HG03175 (cell line): ENCODE data around the gene FAM180B.
A peak's percentile ranks its signal among the peaks of the same experiment; 100 is the strongest.

ENCODE experiments used
- ATAC-seq: cut with Tn5 transposase; IDR thresholded peaks from one replicate; pipeline ENCODE4 v1.9.1; 2021; ENCODE audit warnings: mild to moderate bottlenecking, moderate library complexity; ENCODE audit not compliant: unreplicated experiment

The FAM180B gene

DNA sequence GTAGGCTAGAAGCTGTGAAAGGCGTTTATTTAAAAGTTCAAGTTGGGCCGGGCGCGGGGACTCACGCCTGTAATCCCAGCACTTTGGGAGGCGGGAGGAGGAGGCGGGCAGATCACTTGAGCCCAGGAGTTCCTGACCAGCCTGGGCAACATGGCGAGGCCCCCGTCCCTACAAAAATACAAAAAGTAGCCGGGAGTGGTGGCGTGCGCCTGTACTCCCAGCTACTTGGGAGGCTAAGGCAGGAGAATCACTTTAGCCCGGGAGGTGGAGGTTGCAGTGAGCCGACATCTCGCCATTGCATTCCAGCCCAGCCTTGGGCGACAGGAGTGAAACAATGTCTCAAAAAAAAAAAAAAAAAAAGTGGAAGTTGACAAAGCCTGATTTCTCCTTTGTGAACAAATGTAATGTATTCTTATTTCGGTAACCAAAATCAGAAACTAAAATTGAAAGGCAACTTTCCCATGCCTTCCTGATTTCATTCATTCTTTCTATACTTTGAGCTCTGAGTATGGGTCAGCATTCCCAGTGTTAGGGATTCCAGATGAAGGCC lies 20.3 kb upstream of the FAM180B start:
- peak; percentile 18 for ATAC-seq

DNA sequence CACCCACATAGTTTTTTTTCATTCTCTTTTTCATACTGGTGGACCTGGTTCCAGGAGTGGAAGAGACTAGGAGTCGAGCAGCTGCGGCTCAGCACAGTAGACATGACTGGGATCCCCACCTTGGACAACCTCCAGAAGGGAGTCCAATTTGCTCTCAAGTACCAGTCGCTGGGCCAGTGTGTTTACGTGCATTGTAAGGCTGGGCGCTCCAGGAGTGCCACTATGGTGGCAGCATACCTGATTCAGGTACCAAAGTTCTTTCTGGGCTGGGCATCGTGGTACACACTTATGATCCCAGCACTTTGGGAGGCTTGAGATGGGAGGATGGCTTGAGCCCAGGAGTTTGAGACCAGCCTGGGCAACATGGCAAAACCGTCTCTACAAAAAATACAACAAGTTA lies 16.8 kb upstream of the FAM180B start:
- no peak for ATAC-seq

DNA sequence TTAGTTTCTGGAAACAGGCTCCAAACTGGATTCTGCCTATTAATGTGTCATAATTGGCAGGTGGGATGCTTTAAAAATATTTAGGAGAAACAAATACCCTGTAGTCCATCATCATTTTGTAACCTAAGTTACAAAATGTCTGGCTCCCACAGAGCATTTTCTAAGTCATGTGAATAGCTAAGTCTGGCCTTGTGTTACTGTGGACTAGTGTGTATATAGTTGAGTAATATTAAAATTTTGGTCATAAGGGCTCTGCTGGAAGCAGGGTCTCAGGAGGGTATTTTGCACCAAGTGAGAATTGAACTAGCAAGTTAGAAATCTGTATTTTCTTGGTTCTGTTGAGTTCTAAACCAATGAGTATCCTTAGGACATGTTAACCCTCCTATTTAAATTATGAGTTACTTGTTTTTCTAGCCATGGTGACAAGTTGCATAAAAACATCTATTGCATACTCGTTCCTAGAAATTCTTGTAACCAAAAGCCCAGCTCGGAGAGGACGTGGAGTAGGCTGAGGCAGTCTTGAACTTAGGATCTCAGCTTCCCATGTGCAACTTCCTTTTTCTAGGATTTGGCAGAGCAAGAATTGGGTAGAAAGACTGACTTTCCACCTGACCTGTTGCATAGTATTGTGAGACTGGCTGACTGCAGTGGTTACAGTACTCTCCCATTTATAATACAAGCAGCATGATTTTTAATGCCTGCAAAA lies 15.7 kb upstream of the FAM180B start:
- ATAC-seq, result no peak

DNA sequence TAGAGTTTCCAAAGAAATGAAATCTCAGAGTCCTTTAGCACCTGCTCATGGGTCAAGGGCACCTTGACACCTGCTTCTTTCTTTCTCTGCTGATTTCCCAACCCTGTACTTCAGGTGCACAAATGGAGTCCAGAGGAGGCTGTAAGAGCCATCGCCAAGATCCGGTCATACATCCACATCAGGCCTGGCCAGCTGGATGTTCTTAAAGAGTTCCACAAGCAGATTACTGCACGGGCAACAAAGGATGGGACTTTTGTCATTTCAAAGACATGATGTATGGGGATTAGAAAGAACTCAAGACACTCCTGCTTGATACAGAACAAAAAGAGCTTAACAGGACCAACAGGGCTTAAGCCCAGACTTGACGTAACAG lies 15.1 kb upstream of the FAM180B start:
- no peak for ATAC-seq

DNA sequence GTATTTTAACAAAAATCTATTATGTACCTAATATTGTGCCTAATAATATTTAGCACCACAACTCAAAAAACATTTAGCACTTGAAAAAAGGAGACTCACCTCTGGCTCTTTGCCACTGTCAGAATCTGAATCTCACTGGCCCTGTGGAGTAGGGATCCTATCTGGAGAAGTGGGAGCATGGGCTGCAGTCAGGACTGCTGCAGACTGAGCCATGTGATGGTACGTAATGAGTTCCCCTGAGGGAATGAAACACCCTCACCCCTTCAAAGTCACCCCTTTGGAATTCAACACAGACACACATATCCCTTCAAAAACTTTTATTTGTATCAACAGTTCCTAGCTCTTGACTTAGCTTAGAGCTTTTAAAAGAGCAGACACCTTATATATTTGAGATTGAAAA lies 14.6 kb upstream of the FAM180B start:
- no peak for ATAC-seq

DNA sequence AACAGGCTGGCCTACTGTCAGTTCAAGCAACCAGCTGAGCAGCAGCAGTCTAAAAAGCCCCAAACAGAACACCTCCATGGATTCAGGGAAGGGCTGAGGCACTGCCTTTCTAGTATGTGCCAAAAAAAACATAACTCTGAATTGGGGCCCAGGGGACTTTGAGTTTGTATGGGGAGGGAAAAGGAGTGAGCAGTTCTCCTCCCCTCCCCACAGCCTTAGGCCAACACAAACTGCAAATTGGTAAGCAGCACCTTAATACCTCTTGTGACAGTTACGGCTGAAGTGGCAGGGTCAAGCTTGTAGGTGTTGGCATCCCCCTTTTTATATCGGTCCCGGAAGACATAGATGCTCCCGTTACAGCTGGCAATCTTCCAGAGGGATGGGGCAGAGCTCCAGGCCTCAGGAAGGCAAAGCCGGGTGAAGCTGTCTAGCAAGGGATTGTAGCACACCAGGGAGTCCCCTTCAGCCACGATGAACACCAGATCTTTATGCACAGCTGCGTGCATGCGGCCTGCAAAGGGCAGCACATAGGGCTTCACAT lies 13.7 kb upstream of the FAM180B start:
- ATAC-seq, result no peak

DNA sequence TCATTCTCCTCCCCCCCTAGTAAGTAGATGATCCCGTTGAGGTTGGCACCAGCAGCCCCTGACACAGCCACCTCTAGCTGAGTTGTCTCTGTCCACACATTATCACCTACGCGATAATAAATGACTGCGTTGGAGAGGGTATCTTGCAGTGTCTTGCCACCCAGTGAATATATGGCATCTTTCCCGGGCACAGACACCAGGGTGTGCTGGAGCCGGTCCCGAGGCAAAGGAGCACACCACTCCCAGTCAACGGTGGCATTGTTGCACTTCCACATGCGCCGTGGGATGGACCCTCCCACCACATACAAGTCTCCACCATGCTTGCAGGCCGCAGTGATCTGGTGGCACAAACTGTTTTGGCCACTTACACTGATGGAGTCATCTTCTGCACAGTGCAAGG lies 13.2 kb upstream of the FAM180B start:
- ATAC-seq, result no peak

DNA sequence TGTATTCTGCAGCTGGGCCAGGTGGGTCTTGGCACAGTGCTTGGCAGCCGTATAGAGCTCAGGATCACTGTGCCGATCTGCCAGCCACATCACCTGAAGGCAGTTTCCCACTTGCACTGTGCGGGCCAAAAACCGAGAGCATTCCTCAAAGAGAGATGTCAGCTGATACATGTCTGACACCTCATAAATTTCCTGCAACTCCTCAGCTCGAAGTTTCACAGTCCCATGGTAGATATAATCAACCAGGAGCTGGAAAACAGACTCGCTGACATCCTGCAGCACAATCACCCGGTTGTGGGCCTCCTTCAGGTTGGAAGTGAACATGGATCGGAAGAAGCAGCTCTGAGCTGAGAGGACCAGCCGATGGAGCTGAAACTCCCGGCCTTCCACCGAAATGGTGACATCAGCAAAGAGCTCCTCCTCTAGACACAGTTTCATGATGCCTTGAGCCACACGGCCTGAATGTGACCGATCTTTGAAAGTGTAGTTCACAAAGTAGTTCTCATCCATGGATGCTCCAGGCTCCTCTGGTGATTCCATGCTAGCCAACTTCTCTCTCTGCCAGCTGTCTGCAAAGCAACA lies 8.9 kb upstream of the FAM180B start:
- ATAC-seq, result no peak

DNA sequence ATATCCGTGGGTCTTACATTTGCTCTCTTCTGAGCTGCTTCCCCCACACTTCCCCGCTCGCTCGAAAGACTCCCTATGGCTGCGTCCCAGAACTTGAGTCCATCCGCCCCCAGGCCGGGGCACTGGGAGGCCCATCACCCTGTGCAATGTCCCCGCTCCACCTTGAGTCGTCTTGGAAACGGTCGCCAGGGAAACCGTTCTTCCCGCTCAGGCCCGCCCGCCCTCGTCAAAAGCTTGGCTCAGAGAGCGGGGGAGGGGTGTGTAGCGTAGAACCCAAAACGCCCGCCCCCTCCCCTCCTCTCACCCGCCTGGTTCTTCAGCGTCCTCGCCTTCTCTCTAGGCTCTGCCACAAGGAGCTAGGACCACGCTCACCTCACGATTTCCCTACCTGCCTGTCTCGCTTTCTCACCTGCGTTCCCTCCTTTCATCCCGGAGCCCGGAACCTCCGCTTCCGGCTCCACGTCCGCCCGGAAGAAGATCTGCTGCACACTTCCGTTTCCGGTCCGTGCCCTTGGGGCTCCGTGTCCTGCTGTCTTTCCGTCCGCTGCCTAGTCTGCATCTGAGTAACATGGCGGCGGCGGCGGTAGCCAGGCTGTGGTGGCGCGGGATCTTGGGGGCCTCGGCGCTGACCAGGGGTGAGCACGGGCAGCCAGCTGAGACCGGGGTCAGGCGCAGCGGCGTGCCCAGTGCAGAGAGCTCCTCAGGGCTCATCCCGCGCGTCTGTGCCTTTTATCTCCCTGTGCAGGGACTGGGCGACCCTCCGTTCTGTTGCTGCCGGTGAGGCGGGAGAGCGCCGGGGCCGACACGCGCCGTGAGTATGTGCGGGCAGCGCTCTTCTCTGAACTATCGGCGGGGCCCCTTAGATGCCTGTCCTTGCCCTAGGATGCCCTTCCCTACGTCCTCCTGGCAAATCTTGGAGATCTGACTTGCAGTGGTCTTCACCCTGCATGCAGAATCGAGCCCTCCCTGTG lies 7.7 kb upstream of the FAM180B start, which contains the start of the genes KBTBD4 and NDUFS3:
TSS of gene KBTBD4 (minus strand) at position 447 of the 971 bp plus-strand sequence. CDS start at position 428, 19 bp downstream.
TSS of gene NDUFS3 (plus strand) at position 551 of the 971 bp plus-strand sequence. CDS start at position 569, 18 bp downstream.
- peak; percentile 89 for ATAC-seq

DNA sequence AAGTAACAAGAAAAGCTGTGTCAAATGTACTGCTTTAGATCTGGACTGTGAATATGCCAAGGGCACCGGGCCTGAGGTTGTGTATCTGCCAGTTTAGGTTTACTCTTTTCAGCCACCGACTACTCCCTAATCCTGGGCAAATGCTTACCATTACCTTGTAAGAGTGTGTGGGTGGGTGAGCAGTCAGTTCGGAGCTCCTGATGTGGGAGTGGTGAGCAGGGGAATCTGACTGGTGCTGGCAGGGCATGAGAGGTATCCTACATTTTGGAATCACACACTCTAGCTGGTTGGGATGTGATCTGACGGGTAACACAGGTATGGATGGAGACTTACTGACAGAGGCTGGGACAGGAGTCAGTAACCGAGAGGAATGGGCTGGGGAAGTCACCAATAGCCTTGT lies 2.6 kb upstream of the FAM180B start:
- ATAC-seq, result no peak

DNA sequence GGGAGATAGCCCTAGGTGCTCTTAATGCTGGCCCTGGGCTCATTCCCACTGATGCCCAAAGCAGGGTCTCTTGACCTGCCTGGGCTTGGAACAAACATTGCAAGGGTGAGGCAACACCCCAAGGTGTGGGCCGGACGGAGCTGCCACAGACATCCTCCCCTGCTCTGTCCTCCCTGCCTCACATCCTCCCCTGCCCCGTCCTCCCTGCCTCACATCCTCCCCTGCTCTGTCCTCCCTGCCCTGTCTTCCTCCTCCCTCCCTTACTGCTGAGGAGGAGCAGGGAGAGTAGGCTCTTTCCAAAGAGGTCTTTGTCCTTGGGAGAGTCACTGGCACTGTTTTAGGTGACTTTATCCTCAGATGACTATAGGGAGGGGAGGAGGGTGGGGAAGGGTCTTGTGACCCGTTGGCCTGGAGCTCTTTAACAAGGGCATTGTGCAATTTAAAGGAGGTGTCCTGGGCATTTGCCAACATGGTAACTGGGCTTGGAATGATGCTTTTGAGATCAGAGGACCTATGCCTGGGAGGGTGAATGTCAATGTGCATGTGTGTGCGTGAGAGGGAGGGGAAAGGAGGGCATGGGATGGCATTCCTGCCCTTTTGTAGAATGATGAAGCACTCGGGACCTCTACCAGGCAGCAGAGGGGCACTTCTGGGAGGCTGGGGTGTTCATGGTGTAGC lies 700 bp downstream of the FAM180B start:
- ATAC-seq, result no peak

DNA sequence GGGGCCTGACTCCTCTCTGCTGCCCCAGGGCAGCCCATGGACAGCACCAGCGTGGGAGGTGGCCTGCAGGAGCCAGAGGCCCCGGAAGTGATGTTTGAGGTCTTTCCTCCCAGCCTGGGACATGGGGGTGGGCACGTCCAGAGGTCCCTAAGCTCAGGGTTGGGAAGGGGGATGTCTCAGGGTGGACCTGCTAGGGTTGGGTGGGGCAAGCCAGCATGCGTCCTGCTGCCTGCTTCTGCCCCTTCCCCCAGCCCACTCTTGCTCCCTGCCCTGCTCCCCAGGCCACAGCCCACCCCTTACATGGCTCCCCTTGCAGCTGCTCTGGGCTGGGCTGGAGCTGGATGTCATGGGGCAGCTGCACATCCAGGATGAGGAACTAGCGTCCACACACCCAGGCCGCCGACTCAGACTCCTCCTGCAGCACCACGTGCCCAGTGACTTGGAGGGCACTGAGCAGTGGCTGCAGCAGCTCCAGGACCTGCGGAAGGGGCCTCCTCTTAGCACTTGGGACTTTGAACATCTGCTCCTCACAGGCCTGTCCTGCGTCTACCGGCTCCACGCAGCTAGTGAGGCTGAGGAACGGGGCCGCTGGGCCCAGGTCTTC lies 1.3 kb downstream of the FAM180B start:
- ATAC-seq, result no peak

DNA sequence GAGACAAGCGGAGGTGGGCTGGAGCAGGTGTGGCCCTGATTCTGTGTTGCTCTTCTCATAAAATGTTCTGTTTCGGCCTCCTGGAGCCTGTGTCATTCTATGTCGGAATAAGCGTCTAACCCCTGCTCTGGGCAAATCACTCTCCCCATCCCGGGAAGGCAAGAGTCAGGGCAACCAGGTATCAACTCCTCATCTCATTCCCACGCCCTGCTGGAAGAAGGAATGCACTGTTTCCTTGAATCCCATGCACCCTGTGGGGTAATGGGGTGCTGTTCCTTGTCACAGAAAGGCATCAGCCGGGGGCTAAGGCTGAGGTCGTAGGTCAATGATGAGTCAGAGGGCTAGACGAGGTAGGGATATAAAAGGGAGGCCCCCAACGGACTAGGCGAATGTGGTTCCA lies 2.6 kb downstream of the FAM180B start:
- no peak for ATAC-seq

DNA sequence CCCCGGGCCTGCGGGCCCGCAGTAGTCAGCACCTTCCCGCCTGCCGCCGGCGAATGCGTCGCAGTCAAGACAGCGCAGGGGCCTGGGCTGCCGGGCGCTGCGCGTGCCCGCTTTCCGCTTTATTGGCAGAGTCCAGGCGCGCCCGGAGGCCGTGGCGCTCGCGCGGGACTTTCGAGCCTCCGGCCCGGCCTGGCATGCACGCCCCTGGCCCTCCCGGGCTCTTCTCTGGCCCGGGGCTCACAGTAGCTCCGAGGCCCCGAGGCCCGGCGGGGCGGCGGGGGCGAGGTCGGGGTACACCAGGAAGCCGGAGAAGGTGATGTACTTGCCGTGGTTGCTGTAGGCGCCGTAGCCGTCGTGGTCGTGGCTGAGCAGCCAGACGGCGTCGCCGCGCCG lies 3.1 kb downstream of the FAM180B start:
- no peak for ATAC-seq

DNA sequence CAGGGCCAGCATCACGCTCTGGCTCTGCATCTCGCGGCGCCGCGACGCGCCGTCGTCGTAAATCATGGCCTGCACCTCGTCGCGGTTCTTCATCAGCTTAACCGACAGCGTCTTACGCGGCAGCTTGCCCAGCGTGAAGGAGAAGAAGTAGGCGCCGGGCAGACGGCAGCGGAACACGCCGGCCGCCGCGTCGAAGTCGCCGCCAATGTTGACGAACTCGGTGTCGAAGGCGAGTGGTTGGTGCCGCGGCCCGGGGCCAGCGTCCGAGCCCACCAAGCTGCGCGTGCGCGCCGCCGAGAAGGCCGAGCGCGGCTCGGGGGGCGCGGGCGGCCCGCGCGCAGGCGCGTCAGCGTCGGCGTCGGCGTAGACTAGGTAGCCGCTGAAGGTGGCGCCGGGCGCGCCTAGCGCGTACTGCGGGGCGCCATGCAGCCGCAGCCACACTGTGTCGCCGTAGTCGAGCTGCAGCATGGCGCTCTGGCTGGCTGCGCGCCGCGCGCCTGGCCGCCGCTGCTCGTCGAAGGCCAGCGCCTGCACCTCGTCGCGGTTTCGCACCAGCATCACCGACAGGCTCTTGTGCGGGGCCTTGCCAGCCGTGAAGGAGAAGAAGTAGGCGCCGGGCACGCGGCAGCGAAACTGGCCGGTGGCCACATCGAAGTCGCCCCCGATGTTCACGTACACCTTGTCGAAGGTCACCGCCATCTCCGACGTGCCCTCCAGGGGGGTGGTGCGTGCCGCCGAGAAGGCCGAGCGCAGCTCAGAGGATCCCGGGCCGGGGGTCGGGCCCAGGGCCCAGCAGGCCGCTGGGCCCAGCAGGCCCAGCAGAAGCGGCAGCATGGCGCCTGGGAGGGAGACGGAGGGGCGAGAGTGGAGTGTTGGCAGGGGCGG lies 3.7 kb downstream of the FAM180B start:
- ATAC-seq, result no peak

DNA sequence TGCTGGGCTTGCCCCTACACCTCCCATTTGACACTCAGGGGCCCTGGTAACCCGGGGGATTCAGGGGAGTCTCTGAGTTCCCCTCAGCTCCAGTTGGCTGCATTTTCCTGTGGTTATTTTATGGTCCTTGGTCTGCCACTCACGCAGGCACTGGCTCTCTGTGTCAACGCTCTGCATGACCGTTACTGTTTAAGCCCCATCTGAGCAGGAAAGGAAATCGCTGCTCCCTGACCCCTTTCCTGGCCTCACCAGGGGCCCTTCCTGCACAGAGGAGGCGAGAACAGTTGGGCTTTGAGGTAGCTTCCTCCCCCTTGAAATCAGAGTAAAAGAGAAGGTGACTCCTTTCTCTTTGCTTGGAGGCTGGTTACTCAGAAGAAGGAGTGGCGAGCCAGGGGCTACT lies 5.3 kb downstream of the FAM180B start:
- no peak for ATAC-seq

DNA sequence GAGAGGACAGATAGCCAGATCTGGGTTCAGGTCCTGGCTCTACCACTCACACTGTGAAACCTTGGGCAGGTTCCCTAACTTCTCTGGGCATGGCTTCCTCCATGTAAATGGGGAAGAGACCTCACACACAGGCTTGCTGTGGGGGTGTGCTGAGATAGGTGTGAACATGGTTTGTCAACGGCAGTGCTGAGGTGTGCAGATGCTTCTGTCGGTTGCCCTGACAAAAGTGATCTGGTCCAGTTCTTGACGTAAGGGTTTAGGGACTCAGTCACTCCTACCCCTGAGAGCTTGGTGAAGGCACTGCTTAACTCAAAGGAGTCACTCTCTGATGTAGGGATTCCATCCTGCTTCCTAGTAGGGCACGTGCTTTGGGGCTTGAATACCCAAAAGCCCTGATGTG lies 5.8 kb downstream of the FAM180B start:
- no peak for ATAC-seq

DNA sequence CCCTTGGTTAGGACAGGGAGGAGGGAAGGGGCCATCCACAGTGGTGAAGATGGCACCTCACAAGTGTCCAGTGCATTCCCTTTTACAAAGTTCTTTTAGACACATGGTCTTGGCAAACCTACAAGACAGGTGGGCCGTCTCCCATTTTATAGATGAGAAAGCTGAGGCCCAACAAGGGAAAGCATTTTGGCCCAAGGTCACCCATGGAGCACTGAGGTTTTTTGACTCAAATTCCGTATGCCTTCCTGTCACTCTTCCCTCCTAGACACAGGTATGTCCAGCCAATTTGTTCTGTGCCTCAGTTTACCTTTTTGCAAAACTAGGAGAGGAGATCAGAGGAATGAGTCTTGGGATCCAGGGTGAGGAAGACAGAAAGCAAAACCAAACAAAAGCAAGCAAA lies 6.5 kb downstream of the FAM180B start:
- ATAC-seq, result no peak

DNA sequence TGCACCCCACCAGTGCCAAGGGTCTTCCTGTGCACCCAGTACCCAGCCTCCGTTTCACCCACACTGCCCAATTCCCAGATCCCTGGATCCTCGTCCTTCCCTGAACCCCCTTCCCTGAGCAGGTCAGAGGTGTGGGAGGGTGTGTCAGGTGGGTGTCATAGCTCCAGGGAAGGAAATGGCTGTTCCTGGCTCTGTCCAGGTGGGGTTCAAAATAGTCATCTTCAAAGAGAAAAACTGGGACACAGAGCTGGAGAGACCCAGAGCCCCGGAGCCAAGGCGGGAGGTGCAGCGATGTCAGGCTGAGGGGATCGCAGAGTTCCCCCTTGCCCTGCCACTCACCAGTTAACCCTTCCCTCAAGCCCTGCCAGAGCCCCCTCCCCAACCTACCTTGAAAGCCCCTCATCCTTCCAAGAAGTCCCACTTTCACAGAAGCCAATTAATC lies 7.0 kb downstream of the FAM180B start:
- ATAC-seq, result no peak
